RWPE1 (cell line): ENCODE data around the gene CTSE.

Experiments used
- CTCF ChIA-PET: fragments of 350-600 bp; sonication (Branson Sonifier 250); formaldehyde crosslinking; extraction: SDS; loops from one replicate; lab custom pipeline; 2021; lab: Yijun Ruan, JAX
- POLR2A ChIA-PET: fragments of 400-600 bp; formaldehyde crosslinking; extraction: SDS; loops from one replicate; lab custom pipeline; 2020; ENCODE audit warnings: antibody characterized with exemption; ENCODE audit not compliant: low non-redundant PET; lab: Yijun Ruan, JAX
- DNase-seq: peaks from one replicate; pipeline ENCODE4 v3.0.0; 2012; ENCODE audit warnings: low spot score
- H3K27ac ChIP-seq: fragments of 450-650 bp; 2 replicates; pipeline ENCODE4 v1.5.1; 2017
- TF ChIP-seq, protein P1 (sequence below): fragments of 450-650 bp; conservative IDR thresholded peaks from 2 replicates; pipeline ENCODE4 v1.5.1; 2017; ENCODE audit warnings: low read depth, mild to moderate bottlenecking

CTSE gene

DNA sequence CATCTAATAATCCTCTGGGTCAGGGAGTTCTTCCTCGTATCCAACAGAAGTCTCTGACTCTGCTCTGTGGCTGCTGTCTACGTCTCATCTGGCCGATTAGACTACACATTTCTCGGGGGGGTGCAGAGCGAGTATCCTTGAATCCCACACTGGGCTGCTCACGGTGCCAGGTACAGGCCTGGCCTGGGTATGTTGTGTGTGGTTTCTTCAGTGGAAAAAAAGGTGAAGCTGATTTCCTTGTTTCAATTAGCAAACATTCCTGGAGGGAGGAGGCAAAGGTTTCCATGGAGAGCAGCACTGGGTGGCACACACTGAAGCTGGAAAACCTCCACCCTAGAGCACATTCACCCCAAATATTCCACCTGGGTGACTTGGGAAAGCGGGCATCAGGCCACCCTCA is 18.5 kb downstream of the CTSE start:
- POLR2A ChIA-PET = interaction anchor here (0.7 kb wide), 2 partner anchors 10 to 14 kb away, joined by 3 to 4 read pairs; no protein-coding TSS in a partner anchor
- H3K27ac ChIP-seq = peak overlapping the region; percentile 99
- CTCF ChIA-PET = interaction anchor here (0.6 to 2.1 kb wide), 5 partner anchors 19 to 101 kb away, joined by 3 to 8 read pairs (median 5); no protein-coding TSS in a partner anchor
- no peak for DNase-seq
- TF ChIP-seq, protein P1, sequence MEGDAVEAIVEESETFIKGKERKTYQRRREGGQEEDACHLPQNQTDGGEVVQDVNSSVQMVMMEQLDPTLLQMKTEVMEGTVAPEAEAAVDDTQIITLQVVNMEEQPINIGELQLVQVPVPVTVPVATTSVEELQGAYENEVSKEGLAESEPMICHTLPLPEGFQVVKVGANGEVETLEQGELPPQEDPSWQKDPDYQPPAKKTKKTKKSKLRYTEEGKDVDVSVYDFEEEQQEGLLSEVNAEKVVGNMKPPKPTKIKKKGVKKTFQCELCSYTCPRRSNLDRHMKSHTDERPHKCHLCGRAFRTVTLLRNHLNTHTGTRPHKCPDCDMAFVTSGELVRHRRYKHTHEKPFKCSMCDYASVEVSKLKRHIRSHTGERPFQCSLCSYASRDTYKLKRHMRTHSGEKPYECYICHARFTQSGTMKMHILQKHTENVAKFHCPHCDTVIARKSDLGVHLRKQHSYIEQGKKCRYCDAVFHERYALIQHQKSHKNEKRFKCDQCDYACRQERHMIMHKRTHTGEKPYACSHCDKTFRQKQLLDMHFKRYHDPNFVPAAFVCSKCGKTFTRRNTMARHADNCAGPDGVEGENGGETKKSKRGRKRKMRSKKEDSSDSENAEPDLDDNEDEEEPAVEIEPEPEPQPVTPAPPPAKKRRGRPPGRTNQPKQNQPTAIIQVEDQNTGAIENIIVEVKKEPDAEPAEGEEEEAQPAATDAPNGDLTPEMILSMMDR = no peak

DNA sequence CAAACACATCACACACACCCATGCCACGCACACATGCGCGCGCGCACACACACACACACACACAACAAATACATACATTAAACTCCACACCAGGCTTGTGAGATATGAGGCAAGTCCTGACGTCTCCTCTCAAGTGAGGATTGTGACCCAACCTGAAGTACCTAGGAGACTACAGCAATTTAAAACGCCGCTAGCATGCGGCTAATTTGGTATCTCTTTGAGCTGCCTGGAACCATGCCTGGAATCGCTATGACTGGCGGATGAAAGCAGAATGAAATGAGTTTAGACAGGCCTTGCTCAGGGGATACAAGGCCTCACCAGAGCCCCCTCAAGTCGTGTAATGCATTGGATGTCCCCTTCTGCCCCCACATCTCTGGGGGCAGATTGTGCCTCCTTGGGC is 18.9 kb downstream of the CTSE start:
- CTCF ChIA-PET = interaction anchor here (0.6 to 2.1 kb wide), 5 partner anchors 20 to 101 kb away, joined by 3 to 8 read pairs (median 5); no protein-coding TSS in a partner anchor
- H3K27ac ChIP-seq = peak overlapping the region; percentile 99
- TF ChIP-seq, protein P1 = no peak
- DNase-seq = peak; percentile 69
- POLR2A ChIA-PET = interaction anchor here (0.7 kb wide), 2 partner anchors 11 to 14 kb away, joined by 3 to 4 read pairs; no protein-coding TSS in a partner anchor

DNA sequence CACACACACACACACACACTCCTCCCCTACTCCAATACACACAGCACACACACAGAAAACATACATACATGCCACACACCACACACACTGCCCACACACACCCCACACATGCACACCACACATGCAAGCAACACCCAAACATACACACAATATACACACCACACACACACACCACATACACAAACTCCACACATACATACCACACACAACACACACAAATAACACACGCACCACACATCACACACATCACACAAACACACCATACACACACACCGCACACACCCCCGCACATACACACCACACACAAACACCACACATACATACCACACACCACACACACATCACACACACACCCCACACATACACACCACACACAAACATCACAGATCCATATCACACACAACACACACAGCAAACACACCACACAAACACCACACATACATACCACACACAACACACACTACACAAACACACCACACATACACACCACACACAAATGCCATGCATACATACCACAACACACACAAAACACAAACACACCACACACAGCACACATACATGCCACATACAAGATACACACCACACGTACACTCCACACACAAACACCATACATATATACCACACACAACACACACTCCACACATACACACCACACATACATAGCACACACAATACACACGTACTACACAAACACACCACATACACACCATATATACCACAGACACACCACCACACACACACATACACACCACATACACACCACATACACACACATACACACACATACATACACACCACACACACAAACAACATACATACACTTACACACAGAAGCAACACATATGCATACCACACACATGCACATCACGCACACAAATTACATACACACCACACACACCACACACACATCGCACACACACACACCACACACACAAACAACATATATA is 19.6 kb downstream of the CTSE start:
- H3K27ac ChIP-seq = peak overlapping the region; percentile 99
- CTCF ChIA-PET = interaction anchor here (0.6 to 1.5 kb wide), 5 partner anchors 20 to 470 kb away, joined by 3 to 10 read pairs (median 4); no protein-coding TSS in a partner anchor
- POLR2A ChIA-PET = interaction anchor here (1.3 kb wide), 1 partner anchor 19 kb away, joined by 6 read pairs; no protein-coding TSS in a partner anchor
- TF ChIP-seq, protein P1 = no peak
- DNase-seq = no peak

DNA sequence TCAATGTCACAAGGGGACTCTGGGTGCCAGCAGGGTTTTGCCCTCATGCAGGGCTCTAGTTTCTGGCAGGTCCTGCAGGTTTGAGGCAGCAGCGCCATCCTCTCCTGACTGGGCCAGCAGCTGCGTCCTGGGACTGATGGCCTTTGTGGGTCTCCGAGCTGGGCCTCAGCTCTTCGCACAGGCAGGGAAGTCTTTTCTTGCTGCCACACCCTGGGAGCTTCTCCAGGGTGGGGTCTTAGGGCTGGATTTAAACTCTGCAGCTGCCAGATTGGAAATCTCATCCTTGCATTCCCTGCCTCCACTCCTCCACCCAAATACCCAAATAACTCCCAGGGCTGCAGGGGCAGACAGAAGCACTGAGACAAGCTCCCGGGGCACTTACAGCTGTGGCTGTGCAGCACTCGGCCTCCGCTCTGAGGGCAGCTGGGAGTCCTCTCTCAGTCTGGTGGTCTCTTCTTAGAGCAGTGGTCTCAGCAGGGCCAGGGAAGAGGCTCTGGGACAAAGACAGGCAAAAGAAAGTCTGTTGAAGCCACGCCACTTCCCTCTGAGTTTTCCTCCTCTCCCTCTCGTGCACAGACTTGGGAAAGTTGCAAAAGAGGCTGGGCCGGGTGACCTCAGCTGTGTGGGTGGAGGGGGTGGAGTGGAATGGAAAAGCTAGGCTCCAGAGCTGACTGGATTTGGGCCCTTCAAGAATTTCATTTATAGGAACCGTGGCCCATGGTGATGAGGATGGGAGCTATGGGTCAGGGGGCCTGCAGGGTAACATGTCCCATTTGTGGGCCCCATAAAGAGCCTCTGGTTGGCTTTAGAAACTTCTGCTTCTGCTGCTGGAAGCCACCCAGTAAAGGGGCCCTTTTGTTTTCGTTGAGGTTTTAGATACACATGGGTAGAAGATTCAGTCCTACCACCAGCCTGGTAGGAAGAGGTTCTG is 20.6 kb downstream of the CTSE start, which contains the start of gene RAB7B:
TSS of gene RAB7B (minus strand) at position 525 of the 931 bp plus-strand sequence. CDS start 9,260 bp downstream, outside the sequence.
- peak within 1 kb of the TSS; percentile 99 for H3K27ac ChIP-seq
- CTCF ChIA-PET = interaction anchor here (0.5 to 1.5 kb wide), 8 partner anchors 19 to 626 kb away, joined by 3 to 10 read pairs (median 4); no protein-coding TSS in a partner anchor
- POLR2A ChIA-PET = interaction anchor here (0.6 to 1.3 kb wide), 2 partner anchors 18 to 100 kb away, joined by 6 to 9 read pairs; no protein-coding TSS in a partner anchor
- TF ChIP-seq, protein P1 = no peak
- peak; percentile 94 for DNase-seq

DNA sequence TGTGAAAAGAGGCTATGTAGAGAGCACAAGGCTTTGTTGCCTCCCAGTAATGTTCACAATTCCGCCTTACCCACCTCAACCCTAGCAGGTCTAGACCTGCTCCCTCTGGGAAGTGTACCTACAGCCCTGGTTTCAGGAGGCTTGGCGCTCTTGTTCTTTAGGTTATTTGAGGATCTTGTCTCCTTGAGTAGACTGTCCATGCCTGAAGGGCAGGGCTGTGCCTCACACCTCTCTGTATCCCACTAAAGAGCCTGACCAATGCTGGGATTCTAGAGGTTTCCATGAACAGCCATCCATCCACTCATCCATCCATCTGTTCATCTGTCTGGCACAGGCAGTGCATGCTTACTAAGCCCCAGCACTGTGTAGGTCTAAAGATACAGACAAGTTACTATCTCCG is 21.5 kb downstream of the CTSE start:
- peak overlapping the region; percentile 99 for H3K27ac ChIP-seq
- POLR2A ChIA-PET = no interaction called here
- CTCF ChIA-PET = interaction anchor here (1.3 to 1.4 kb wide), 2 partner anchors 18 to 25 kb away, joined by 5 to 6 read pairs; no protein-coding TSS in a partner anchor

More for the DNA sequence above, 21.5 kb downstream of the CTSE start:
- DNase-seq = peak; percentile 90
- TF ChIP-seq, protein P1 = no peak
